ENCODE measurements around the gene FANK1.

FANK1 gene

GRCh38 chr10:126057494-126057893, 161.1 kb downstream of the FANK1 start:
- Mint-ChIP-seq H3K4me1 (no peaks in the 10 kb centered on the region), H3K27me3 (peaks cover 7% of the 10 kb centered on the region), H3K36me3 (ENCODE audit: low read depth) (no peaks in the 10 kb centered on the region), H3K9me3 (no peaks in the 10 kb centered on the region), H3K4me3 (no peak overlapping the region), H3K27ac (no peak overlapping the region)
- DNase-seq (no peak), ATAC-seq (no peak)

GRCh38 chr10:126058104-126058503, 161.7 kb downstream of the FANK1 start:
- ATAC-seq: no peak
- H3K4me1 Mint-ChIP-seq: no peaks in the 10 kb centered on the region
- no peak for DNase-seq
- H3K27me3 Mint-ChIP-seq: peaks cover 7% of the 10 kb centered on the region
- no peak overlapping the region for H3K4me3 Mint-ChIP-seq
- no peaks in the 10 kb centered on the region for H3K9me3 Mint-ChIP-seq
- H3K27ac Mint-ChIP-seq: no peak overlapping the region
- H3K36me3 Mint-ChIP-seq (ENCODE audit: low read depth): no peaks in the 10 kb centered on the region

- DNase-seq (no peak), ATAC-seq (no peak)
- Mint-ChIP-seq H3K4me1 (no peaks in the 10 kb centered on the region), H3K27me3 (peaks cover 7% of the 10 kb centered on the region), H3K9me3 (no peaks in the 10 kb centered on the region), H3K4me3 (no peak overlapping the region), H3K27ac (no peak overlapping the region), H3K36me3 (ENCODE audit: low read depth) (no peaks in the 10 kb centered on the region)
Measured at GRCh38 chr10:126058507-126058906, 162.1 kb downstream of the FANK1 start.

Data from activated naive CD8-positive, alpha-beta T cell treated with anti-CD3 and anti-CD28 coated beads, Interleukin-2, amount 50 U/mL, for 24 hours (primary cell).